ENCODE measurements around the gene RPS3. TPM values are rescaled to one million over a fixed set of nuclear protein-coding genes. Genes with fewer than 3 reads are reported as not detected.

RPS3 gene
- total and polyA plus RNA-seq, 2 of the 13 experiments (the other 11 are each of a cell fraction or from before 2014, with no cell fraction given), result 2,143 to 3,616 TPM

DNA sequence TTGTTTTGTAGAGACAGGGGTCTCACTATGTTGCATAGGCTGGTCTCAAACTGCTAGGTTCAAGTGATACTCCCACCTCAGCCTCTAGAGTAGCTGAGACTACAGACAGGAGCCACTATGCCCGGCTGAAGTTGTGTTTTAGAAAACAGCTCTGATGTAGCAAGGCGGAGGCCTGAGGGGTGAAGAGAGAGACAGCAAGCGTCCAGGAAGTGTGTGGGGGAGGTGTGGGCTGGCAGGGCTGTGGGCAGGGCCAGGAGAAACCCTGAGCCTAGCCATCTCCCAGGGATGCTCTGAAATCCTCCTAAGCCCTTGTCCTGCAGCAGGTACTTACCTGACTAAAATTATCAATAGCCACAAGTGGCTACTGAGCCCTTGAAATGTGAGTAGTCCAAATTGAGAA, 16.1 kb upstream of the RPS3 start:
- ChIA-PET CTCF (ENCODE audit: low intra/inter-chr PET ratio, low total read pairs) (interaction anchor here (1.0 to 3.7 kb wide), 4 partner anchors 30 to 103 kb away, joined by 3 to 37 read pairs (median 18); no protein-coding TSS in a partner anchor), POLR2A (no interaction called here)
- Histone ChIP-seq H3K4me1 (ENCODE audit: insufficient read depth, low read length) (peaks cover 59% of the 10 kb centered on the region), H3K9ac (ENCODE audit: insufficient read depth, low read depth, low read length) (no peak overlapping the region), H3K27me3 (ENCODE audit: control insufficient read depth in 1 of 2, insufficient read depth in 2 of 2, low read length in 2 of 2) (no peaks in the 10 kb centered on the region), H3K27ac (ENCODE audit: extremely low read length, insufficient read depth, low read length) (no peak overlapping the region), H3K4me2 (ENCODE audit: low read depth, low read length) (no peak overlapping the region), H3K9me3 (ENCODE audit: low read length) (no peaks in the 10 kb centered on the region), H2AFZ (ENCODE audit: low read length) (no peak overlapping the region), H4K20me1 (ENCODE audit: insufficient read depth, low read length) (no peaks in the 10 kb centered on the region), H3K79me2 (ENCODE audit: insufficient read depth, low read length) (no peaks in the 10 kb centered on the region), H3K4me3 (replicated peaks in 1 of 3; ENCODE audit: insufficient read depth in 1 of 3, low read depth in 2 of 3, low read length in 3 of 3) (no peak overlapping the region), H3K36me3 (replicated peaks in 1 of 2; ENCODE audit: control insufficient read depth in 1 of 2, insufficient read depth in 2 of 2, low read length in 2 of 2) (no peaks in the 10 kb centered on the region)
- intact Hi-C loops (cut with micrococcal nuclease; ENCODE audit: unreplicated experiment), result loop anchor here (5.0 kb wide), 1 partner anchor 41 kb away; no protein-coding TSS in a partner anchor
- DNase-seq (ENCODE audit: low spot score) (no peak), ATAC-seq (no peak), FAIRE-seq (no peak)
- 23% methylated on average over 3 of the region's 3 CpGs for WGBS (ENCODE audit: low lambda C conversion rate)
- in situ Hi-C loops (cut with HindIII; ENCODE audit: extremely low pct_ligation_motif_present, low pct_unique_long_range_greater_than_20kb), result loop anchor here (5.0 kb wide), 2 partner anchors 56 to 101 kb away; no protein-coding TSS in a partner anchor
- no TSS peak for BruUV-seq (replicated peaks)
- TF ChIP-seq PLRG1 (conservative IDR thresholded peaks at IDR 0.05), result no peak
- TF ChIP-seq, protein P1, sequence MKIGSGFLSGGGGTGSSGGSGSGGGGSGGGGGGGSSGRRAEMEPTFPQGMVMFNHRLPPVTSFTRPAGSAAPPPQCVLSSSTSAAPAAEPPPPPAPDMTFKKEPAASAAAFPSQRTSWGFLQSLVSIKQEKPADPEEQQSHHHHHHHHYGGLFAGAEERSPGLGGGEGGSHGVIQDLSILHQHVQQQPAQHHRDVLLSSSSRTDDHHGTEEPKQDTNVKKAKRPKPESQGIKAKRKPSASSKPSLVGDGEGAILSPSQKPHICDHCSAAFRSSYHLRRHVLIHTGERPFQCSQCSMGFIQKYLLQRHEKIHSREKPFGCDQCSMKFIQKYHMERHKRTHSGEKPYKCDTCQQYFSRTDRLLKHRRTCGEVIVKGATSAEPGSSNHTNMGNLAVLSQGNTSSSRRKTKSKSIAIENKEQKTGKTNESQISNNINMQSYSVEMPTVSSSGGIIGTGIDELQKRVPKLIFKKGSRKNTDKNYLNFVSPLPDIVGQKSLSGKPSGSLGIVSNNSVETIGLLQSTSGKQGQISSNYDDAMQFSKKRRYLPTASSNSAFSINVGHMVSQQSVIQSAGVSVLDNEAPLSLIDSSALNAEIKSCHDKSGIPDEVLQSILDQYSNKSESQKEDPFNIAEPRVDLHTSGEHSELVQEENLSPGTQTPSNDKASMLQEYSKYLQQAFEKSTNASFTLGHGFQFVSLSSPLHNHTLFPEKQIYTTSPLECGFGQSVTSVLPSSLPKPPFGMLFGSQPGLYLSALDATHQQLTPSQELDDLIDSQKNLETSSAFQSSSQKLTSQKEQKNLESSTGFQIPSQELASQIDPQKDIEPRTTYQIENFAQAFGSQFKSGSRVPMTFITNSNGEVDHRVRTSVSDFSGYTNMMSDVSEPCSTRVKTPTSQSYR (CRISPR knock-in tag; IDR thresholded peaks at IDR 0.05; ENCODE audit: borderline replicate concordance), result peak; percentile 54; the same call in 1 of the 2 replicates
- TF ChIP-seq, protein P2, sequence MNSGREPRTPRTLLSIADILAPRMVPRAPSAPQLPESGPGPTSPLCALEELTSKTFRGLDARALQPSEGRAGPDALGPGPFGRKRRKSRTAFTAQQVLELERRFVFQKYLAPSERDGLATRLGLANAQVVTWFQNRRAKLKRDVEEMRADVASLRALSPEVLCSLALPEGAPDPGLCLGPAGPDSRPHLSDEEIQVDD (CRISPR knock-in tag; IDR thresholded peaks at IDR 0.05; ENCODE audit: borderline replicate concordance), result no peak
- TF ChIP-seq ZC3H13 (CRISPR knock-in tag; IDR thresholded peaks at IDR 0.05), result no peak
- no peak for TF ChIP-seq SPEN (CRISPR knock-in tag; IDR thresholded peaks at IDR 0.05; ENCODE audit: low read depth)
- TF ChIP-seq ATF7-NPFF (CRISPR knock-in tag; IDR thresholded peaks at IDR 0.05; ENCODE audit: low read depth), result no peak
- TF ChIP-seq ZNF607 (CRISPR knock-in tag; IDR thresholded peaks at IDR 0.05; ENCODE audit: borderline replicate concordance), result no peak
- TF ChIP-seq ZNF563 (CRISPR knock-in tag; IDR thresholded peaks at IDR 0.05), result no peak

Measured in HepG2 (cell line).